ENCODE data around the gene CMIP.

Gene CMIP

GRCh38 chr16:81537721-81538561 lies 93.3 kb downstream of the CMIP start:
- peak overlapping the region; percentile 14 for H4K91ac ChIP-seq (ENCODE audit: low read depth, low read length)
- H3K4me3 ChIP-seq (ENCODE audit: low read depth, low read length) = no peak overlapping the region
- peak overlapping the region; percentile 82 for H3K18ac ChIP-seq (ENCODE audit: low read length)
- peak overlapping the region; percentile 43 for H2BK5ac ChIP-seq (ENCODE audit: low read depth, low read length, poor library complexity)
- H2AFZ ChIP-seq (ENCODE audit: insufficient read depth, low read length, poor library complexity) = no peak overlapping the region
- no peaks in the 10 kb centered on the region for H3K27me3 ChIP-seq (ENCODE audit: insufficient read depth, low read length)
- H2BK120ac ChIP-seq (ENCODE audit: insufficient read depth, low read length, poor library complexity) = no peak overlapping the region
- peak overlapping the region; percentile 30 for H3K4ac ChIP-seq (ENCODE audit: low read depth, low read length)
- H2BK12ac ChIP-seq (ENCODE audit: low read length) = peak overlapping the region; percentile 25
- peaks cover 10% of the 10 kb centered on the region for H3K79me2 ChIP-seq (ENCODE audit: control insufficient read depth, insufficient read depth, low read length, poor library complexity)
- no peak overlapping the region for H3K4me2 ChIP-seq (ENCODE audit: low read length)
- no peak overlapping the region for H2AK5ac ChIP-seq (ENCODE audit: low read length)
- H3K23ac ChIP-seq (ENCODE audit: low read length) = peak overlapping the region; percentile 17
- no CpG with 5 or more reads among the region's 18 CpGs for WGBS (ENCODE audit: extremely low coverage, insufficient coverage, insufficient read length)
- peak overlapping the region; percentile 12 for H3K27ac ChIP-seq (ENCODE audit: low read depth, low read length)
- peaks cover 5% of the 10 kb centered on the region for H3K79me1 ChIP-seq (ENCODE audit: low read length)
- DNase-seq = no peak
- no peaks in the 10 kb centered on the region for H3K9me3 ChIP-seq (ENCODE audit: insufficient read depth, low read depth, low read length)
- H3K9ac ChIP-seq (ENCODE audit: low read length) = peak overlapping the region; percentile 1
- peaks cover 0 to 14% of the 10 kb centered on the region in 2 experiments for H3K36me3 ChIP-seq (ENCODE audit: control insufficient read depth in 1 of 2, insufficient read depth in 2 of 2, low read length in 2 of 2)
- H3K4me1 ChIP-seq (ENCODE audit: control insufficient read depth in 1 of 2, insufficient read depth in 2 of 2, low read length in 2 of 2) = peaks cover 32 to 43% of the 10 kb centered on the region in 2 experiments
- no peak overlapping the region for H4K8ac ChIP-seq (ENCODE audit: low read depth, low read length)
- no peak overlapping the region for H4K12ac ChIP-seq (ENCODE audit: low read depth, low read length)
- H3K14ac ChIP-seq (ENCODE audit: low read length) = peak overlapping the region; percentile 45

GRCh38 chr16:81539009-81539758 lies 94.6 kb downstream of the CMIP start:
- Histone ChIP-seq H3K36me3 (ENCODE audit: control insufficient read depth in 1 of 2, insufficient read depth in 2 of 2, low read length in 2 of 2) (peaks cover 0 to 14% of the 10 kb centered on the region in 2 experiments), H3K23ac (ENCODE audit: low read length) (no peak overlapping the region), H2BK120ac (ENCODE audit: insufficient read depth, low read length, poor library complexity) (no peak overlapping the region), H4K12ac (ENCODE audit: low read depth, low read length) (no peak overlapping the region), H3K27me3 (ENCODE audit: insufficient read depth, low read length) (no peaks in the 10 kb centered on the region), H4K8ac (ENCODE audit: low read depth, low read length) (no peak overlapping the region), H3K9ac (ENCODE audit: low read length) (no peak overlapping the region), H3K79me1 (ENCODE audit: low read length) (peaks cover 5% of the 10 kb centered on the region), H3K14ac (ENCODE audit: low read length) (peak overlapping the region; percentile 25), H2AFZ (ENCODE audit: insufficient read depth, low read length, poor library complexity) (no peak overlapping the region), H3K27ac (ENCODE audit: low read depth, low read length) (peak overlapping the region; percentile 78), H2BK12ac (ENCODE audit: low read length) (peak overlapping the region; percentile 28), H3K9me3 (ENCODE audit: insufficient read depth, low read depth, low read length) (peaks cover 1% of the 10 kb centered on the region), H2AK5ac (ENCODE audit: low read length) (no peak overlapping the region), H4K91ac (ENCODE audit: low read depth, low read length) (peak overlapping the region; percentile 27), H3K79me2 (ENCODE audit: control insufficient read depth, insufficient read depth, low read length, poor library complexity) (peaks cover 16% of the 10 kb centered on the region), H3K4ac (ENCODE audit: low read depth, low read length) (peak overlapping the region; percentile 31), H3K18ac (ENCODE audit: low read length) (peak overlapping the region; percentile 37), H2BK5ac (ENCODE audit: low read depth, low read length, poor library complexity) (peak overlapping the region; percentile 23), H3K4me1 (ENCODE audit: control insufficient read depth in 1 of 2, insufficient read depth in 2 of 2, low read length in 2 of 2) (peaks cover 35 to 44% of the 10 kb centered on the region in 2 experiments), H3K4me2 (ENCODE audit: low read length) (peak overlapping the region; percentile 18), H3K4me3 (ENCODE audit: low read depth, low read length) (no peak overlapping the region)
- DNase-seq = peak; percentile 86 to 90
- no CpG with 5 or more reads among the region's 18 CpGs for WGBS (ENCODE audit: extremely low coverage, insufficient coverage, insufficient read length)

- H4K8ac ChIP-seq (ENCODE audit: low read depth, low read length) = no peak overlapping the region
- peak overlapping the region; percentile 28 for H2BK12ac ChIP-seq (ENCODE audit: low read length)
- no peak overlapping the region for H3K9ac ChIP-seq (ENCODE audit: low read length)
- H3K4me3 ChIP-seq (ENCODE audit: low read depth, low read length) = no peak overlapping the region
- peak overlapping the region; percentile 25 for H3K14ac ChIP-seq (ENCODE audit: low read length)
- no peak overlapping the region for H3K23ac ChIP-seq (ENCODE audit: low read length)
- H3K27me3 ChIP-seq (ENCODE audit: insufficient read depth, low read length) = no peaks in the 10 kb centered on the region
- H3K9me3 ChIP-seq (ENCODE audit: insufficient read depth, low read depth, low read length) = peaks cover 1% of the 10 kb centered on the region
- no peak overlapping the region for H2AK5ac ChIP-seq (ENCODE audit: low read length)
- H3K27ac ChIP-seq (ENCODE audit: low read depth, low read length) = peak overlapping the region; percentile 78
- peak overlapping the region; percentile 27 for H4K91ac ChIP-seq (ENCODE audit: low read depth, low read length)
- peak overlapping the region; percentile 37 for H3K18ac ChIP-seq (ENCODE audit: low read length)
- peaks cover 35 to 44% of the 10 kb centered on the region in 2 experiments for H3K4me1 ChIP-seq (ENCODE audit: control insufficient read depth in 1 of 2, insufficient read depth in 2 of 2, low read length in 2 of 2)
- H3K36me3 ChIP-seq (ENCODE audit: control insufficient read depth in 1 of 2, insufficient read depth in 2 of 2, low read length in 2 of 2) = peaks cover 0 to 14% of the 10 kb centered on the region in 2 experiments
- DNase-seq = no peak
- H3K4ac ChIP-seq (ENCODE audit: low read depth, low read length) = peak overlapping the region; percentile 31
- peak overlapping the region; percentile 0 for H3K4me2 ChIP-seq (ENCODE audit: low read length)
- H3K79me1 ChIP-seq (ENCODE audit: low read length) = peaks cover 5% of the 10 kb centered on the region
- no peak overlapping the region for H2BK120ac ChIP-seq (ENCODE audit: insufficient read depth, low read length, poor library complexity)
- H2AFZ ChIP-seq (ENCODE audit: insufficient read depth, low read length, poor library complexity) = no peak overlapping the region
- peaks cover 16% of the 10 kb centered on the region for H3K79me2 ChIP-seq (ENCODE audit: control insufficient read depth, insufficient read depth, low read length, poor library complexity)
- no CpG with 5 or more reads among the region's 19 CpGs for WGBS (ENCODE audit: extremely low coverage, insufficient coverage, insufficient read length)
- no peak overlapping the region for H4K12ac ChIP-seq (ENCODE audit: low read depth, low read length)
- peak overlapping the region; percentile 23 for H2BK5ac ChIP-seq (ENCODE audit: low read depth, low read length, poor library complexity)
Measured at GRCh38 chr16:81539759-81540472, 95.3 kb downstream of the CMIP start.

GRCh38 chr16:81541314-81541713 lies 96.7 kb downstream of the CMIP start:
- H4K12ac ChIP-seq (ENCODE audit: low read depth, low read length) = no peak overlapping the region
- WGBS (ENCODE audit: extremely low coverage, insufficient coverage, insufficient read length) = no CpG with 5 or more reads among the region's 8 CpGs

More at GRCh38 chr16:81541314-81541713, 96.7 kb downstream of the CMIP start:
- Histone ChIP-seq H3K4ac (ENCODE audit: low read depth, low read length) (peak overlapping the region; percentile 61), H3K79me2 (ENCODE audit: control insufficient read depth, insufficient read depth, low read length, poor library complexity) (peaks cover 15% of the 10 kb centered on the region), H4K91ac (ENCODE audit: low read depth, low read length) (no peak overlapping the region), H3K36me3 (ENCODE audit: control insufficient read depth in 1 of 2, insufficient read depth in 2 of 2, low read length in 2 of 2) (peaks cover 0 to 7% of the 10 kb centered on the region in 2 experiments), H3K23ac (ENCODE audit: low read length) (no peak overlapping the region), H2BK12ac (ENCODE audit: low read length) (no peak overlapping the region), H3K27me3 (ENCODE audit: insufficient read depth, low read length) (no peaks in the 10 kb centered on the region), H3K27ac (ENCODE audit: low read depth, low read length) (no peak overlapping the region), H3K4me3 (ENCODE audit: low read depth, low read length) (no peak overlapping the region), H3K14ac (ENCODE audit: low read length) (no peak overlapping the region), H3K18ac (ENCODE audit: low read length) (no peak overlapping the region), H2AK5ac (ENCODE audit: low read length) (no peak overlapping the region), H3K4me1 (ENCODE audit: control insufficient read depth in 1 of 2, insufficient read depth in 2 of 2, low read length in 2 of 2) (peaks cover 33 to 44% of the 10 kb centered on the region in 2 experiments), H4K8ac (ENCODE audit: low read depth, low read length) (no peak overlapping the region), H2BK120ac (ENCODE audit: insufficient read depth, low read length, poor library complexity) (no peak overlapping the region), H3K4me2 (ENCODE audit: low read length) (no peak overlapping the region), H3K9me3 (ENCODE audit: insufficient read depth, low read depth, low read length) (peaks cover 1% of the 10 kb centered on the region), H2AFZ (ENCODE audit: insufficient read depth, low read length, poor library complexity) (no peak overlapping the region), H3K79me1 (ENCODE audit: low read length) (peaks cover 5% of the 10 kb centered on the region), H3K9ac (ENCODE audit: low read length) (no peak overlapping the region), H2BK5ac (ENCODE audit: low read depth, low read length, poor library complexity) (no peak overlapping the region)
- DNase-seq = no peak

Measured in trophoblast cell (in vitro differentiated cells and primary cell).